NCI-H2196 (cell line): Measurements from ENCODE around the gene DYRK2.
"Not testable (repeated sequence)": the region's sequence is repeated elsewhere in the genome, so short reads cannot be mapped to it uniquely, and the experiment has no call there.

Experiments used
- DNase-seq: peaks from one replicate; lab custom pipeline; 2025; ENCODE audit not compliant: unreplicated experiment; lab: John Stamatoyannopoulos, UW

Gene DYRK2

DNA sequence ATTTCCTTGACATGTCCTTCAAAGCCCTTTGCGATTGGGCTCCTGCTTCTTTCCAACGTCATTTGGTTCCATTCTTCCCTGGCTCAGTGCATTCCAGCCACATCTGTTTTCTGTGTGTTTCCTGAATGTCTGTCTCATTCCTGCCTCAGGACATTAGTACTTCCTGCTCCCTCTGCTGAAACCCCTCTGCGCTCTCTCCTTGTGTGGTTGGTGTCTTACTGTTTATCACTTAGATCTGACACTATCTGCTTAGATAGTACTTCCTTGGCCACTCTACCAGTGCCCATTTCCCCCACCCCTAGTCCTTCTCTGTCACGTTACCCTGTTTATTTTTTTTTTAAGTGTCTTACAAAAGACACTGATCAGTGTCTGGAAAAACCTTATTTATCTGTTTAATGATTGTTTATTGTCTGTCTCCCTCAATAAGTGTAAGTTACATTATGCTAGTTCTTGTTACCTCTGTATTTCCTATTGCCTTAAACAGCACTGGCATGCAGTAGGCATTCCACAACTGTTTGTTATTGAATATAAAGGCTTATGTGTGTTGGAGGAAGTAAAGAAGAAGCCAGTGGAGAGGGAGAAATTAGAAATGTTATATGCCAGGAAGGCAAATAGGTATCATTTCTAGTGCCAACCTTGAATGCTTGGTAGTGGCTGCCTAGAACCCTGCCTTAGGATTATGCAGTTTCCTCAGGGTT, 21.5 kb downstream of the DYRK2 start:
- no peak for DNase-seq

DNA sequence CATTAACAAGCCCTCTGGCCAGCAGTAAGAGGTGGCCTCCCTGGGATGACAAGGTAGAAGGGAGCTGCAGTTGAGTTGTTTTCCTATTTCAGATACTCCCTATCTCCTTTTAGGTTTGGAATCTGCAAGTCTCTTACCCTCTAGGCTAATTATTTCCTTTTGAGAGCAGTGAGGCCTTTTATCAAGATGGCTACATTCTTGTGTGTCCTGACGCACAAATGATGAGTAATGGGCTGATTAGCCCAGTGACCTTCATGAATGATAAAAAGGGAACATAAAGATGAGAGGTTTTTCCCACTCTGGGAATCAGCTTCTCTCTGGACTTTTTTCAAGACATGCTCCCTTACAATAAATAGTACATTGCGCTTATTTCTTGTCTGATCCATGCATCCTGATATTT, 22.9 kb downstream of the DYRK2 start:
- no peak for DNase-seq

DNA sequence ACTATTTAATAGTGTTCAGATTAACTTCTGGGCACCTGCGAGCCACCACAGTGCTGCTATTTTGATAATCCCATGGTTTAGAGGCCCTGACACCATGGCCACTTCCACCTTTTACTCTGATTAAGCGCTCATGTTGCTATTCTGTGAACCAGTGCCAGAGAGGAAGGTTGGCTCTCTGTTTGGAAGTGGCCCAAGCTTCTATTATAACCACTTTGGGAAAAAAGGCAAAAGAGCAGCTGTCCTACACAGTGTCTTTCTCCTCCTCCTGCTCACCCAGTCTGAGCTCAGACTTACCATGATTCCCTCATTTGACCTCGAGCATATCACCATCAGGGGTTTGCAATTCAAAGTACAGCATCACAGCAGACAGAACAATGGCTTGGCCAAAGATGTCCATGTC, 23.3 kb downstream of the DYRK2 start:
- no peak for DNase-seq

DNA sequence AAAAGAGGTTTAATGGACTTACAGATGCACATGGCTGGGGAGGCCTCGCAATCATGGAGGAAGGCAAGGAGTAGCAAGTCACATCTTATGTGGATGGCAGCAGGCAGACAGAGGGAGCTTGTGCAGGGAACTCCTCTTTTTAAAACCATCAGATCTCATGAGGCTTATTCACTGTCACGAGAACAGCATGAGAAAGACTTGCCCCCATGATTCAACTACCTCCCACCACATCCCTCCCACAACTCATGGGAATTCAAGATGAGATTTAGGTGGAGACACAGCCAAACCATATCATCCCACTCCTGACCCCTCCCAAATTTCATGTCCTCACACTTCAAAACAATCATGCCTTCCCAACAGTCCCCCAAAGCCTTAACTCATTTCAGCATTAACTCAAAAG, 24.0 kb downstream of the DYRK2 start:
- not testable (repeated sequence) for DNase-seq

DNA sequence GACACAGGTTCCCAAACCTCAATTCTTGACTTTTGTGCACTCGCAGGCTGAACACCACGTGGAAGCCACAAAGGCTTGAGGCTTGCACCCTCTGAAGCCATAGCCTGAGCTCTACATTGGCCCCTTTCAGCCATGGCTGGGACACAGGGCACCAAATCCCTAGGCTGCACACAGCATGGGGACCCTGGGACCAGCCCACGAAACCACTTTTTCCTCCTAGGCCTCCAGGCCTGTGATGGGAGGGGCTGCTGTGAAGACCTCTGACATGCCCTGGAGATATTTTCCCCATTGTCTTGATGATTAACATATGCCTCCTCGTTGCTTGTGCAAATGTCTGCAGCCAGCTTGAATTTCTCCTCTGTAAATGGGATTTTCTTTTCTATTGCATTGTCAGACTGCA, 25.0 kb downstream of the DYRK2 start:
- DNase-seq = not testable (repeated sequence)

DNA sequence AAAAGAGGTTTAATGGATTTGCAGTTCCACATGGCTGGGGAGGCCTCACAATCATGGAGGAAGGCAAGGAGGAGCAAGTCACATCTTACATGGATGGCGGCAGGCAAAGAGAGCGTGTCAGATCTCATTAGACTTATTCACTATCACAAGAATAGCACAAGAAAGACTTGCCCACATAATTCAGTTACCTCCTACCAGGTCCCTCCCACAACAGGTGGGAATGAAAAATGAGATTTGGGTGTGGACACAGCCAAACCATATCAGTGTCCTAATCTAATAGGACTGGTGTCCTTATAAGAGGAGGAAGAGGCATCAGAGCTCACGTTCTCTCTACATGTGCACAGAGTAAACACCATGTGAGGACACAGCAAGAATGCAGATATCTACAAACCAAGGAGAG, 25.9 kb downstream of the DYRK2 start:
- no peak for DNase-seq

DNA sequence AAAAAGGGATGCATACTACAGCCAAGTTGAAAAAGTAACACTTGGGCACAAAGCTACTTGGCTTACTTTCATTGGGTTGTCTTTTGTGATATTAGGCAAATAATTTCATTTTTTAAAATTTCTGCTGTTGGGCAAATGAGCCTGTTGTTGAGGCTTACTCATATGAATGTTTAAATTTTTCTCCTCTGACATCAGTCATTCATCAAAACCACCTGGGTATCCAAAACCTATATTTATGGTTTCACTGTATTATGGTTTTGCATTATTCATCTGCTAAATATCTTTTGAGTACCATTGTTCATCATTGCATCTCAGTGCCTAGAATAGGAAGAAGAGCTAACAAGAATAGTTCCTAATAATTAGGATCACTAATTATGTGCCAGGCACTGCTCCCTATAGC, 28.1 kb downstream of the DYRK2 start:
- no peak for DNase-seq

DNA sequence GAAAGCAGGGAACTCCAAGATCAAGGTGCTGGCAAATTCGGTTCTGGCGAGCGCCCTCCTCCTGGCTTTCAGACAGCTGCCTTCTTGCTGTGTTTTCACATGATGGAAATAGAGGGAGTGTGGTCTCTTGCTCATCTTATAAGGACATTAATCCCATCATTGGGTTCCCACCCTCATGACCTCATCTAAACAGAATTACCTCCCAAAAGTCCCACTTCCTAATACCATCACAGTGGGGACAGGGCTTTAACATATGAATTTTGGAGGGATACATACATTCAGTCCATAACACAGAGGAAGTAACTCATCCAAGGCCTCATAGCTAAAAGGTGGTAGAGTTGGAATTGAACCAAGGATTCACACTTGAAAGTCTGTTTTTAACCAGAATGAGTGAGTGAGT, 28.6 kb downstream of the DYRK2 start:
- DNase-seq = no peak

DNA sequence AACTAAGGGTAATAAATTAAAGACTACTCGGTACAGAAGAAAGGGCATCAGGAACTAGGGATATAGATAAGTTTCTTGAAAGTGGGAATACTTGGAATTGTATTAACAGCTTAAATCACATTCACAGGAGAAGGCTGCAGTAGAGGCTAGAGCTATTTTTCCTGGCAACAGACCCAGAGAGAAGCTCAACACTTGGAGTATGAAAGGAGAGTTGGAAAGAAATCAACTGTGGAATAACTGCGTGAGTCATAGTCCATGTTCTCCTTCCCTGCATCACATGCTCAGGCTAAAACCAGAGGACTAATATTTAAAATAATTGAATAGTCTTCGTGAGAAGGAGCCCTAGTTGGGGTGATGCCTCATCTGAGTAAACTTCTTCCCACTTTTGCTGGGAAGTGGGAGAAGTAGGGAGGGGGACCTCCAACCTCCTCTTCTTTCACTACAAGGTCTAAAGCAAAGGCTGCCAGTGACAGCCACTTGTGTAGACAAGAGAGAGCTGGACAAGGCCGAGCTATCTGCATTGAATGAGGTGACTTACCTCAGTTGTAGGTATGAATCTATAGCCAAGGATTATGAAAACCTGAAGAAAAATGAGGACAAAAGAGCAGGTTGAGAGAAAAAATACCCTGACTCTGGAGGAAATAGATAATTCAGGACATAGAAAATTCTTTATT, 32.7 kb downstream of the DYRK2 start:
- no peak for DNase-seq

DNA sequence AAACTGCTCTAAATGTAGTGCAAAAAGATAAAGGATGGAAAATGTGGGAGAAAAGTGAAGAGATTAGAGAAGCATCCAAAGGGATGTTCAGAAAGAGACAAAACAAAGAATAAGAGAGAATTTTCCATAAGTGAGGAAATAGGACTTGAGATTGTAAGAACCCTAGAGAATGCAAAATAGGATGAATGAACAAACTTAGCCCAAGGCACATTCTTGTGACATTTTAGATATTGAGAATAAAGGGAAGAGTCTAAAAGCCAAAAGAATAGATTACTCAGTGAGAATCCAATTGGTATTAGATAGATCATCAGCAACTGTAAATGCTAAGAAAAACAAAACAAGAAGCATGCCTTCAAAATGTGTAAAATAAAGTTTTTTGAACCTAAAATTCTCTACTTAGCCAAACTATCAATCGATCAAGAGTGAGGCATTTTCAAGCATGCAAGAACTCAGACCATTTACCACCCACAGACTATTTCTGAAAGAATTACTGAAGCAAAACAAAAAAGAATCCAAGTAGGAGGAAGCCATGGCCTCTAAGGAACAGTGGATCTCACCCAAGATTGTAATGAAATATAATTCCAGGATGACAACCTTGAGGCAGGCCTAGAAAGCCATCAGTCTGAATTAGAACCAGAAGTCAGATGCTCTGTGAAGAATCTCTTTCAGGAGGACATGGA, 33.5 kb downstream of the DYRK2 start:
- DNase-seq = no peak

DNA sequence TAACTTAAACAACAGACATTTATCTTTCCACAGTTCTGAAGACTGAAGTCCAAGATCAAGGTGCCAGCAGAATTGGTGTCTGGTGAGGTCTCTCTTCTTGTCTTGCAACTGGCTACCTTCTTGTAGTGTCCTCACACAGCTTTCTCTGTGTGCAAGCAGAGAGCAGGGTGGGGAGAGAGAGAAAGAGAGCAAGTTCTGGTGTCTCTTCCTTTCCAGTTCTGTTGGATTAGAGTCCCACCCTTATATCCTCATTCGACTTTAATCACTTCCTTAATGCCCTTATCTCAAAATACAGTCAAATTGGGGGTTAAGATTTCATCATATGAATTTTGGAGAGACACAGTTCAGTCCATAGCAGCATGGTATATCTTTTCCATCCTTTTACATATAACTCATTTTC, 40.8 kb downstream of the DYRK2 start:
- no peak for DNase-seq

DNA sequence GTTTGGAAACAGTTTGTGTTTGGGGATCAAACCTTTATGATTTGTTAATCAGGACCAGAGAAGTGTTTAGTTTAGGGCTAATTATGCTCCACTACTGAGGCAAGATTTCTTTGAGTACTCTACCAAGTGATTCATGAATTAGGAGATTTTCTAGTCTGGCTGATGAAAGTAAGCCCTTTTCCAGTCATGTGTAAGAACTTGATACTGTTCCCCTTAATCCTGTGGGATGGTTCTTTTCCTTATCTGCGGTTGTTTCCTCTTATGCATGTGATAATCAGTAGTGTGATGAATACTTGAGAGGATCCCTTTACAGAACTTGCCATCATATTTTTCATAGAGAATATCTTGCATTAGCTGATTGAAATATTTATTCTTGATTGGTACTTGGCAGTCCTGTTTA, 42.1 kb downstream of the DYRK2 start:
- DNase-seq = no peak

DNA sequence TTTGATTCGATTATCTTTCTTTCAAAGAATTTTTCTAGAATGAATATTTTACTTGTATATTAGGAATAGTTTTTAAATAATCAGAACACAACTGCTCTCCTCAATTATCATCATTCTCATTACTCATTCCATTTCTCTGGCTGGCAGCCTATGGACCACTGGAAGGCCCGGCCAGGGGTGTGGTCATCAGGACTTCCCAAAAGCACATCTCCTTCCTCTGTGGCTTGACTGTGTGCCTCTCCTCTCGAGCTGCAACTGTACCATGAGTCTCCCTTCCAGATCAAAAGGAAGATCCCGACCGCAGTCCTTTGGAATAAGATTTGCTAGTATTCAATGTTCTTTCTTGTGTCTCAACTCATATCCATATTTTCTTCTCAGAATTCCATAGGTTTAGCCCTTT, 42.7 kb downstream of the DYRK2 start:
- DNase-seq = no peak

DNA sequence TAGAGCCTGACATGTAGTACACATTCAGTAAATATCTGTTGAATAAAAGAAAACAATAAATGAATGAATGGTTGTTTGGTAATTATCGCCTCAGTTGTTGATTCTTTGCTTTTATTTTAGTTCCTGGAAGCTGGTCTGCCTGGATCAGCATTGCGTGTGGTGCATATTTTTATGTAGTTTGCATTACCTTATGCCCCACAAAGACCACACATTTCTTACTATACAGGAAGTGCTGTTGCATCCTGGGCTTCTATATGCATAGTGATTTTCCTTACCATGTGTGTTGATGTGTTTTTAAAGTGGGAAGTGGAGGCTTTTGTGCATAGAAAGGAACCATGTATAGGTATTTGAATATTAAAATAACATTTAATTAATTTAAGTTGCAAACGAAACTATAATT, 43.6 kb downstream of the DYRK2 start:
- no peak for DNase-seq

DNA sequence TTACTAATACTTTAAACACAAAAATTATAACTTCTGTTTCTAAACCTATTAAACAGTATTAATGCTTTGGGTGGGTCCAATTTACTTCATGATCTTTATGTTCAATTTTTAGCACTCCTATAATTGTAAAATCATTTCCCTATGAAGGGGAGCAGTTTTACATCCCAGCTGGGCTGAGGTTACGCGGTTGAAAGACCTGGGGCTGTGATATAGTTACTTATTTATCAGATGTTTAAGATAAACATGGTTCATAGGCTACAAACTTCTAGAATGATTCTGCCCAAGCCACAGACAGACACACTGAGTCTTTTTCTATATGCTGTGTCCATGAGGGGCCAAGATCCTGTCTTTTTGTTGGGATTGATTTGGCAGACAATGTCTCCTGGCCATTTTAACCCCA, 44.4 kb downstream of the DYRK2 start:
- DNase-seq = no peak

DNA sequence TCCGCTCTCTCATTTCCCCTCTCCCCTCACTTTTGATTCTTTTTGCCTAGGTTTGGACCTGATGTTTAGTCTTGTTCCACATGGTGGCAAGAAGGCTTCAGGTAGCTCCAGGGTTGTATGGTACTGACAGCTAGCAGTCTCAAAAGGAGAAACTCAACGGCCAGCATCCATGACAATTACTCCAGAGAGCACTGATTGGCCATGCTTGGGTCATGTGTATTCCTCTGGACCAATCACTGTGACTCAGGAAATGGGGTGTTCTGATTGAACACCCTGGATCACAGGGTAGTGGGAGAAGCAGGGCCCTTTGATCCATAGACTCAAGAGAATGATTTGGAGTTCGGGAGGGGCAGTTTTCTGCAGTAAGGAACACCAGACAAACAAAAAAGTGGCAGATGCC, 45.3 kb downstream of the DYRK2 start:
- no peak for DNase-seq

DNA sequence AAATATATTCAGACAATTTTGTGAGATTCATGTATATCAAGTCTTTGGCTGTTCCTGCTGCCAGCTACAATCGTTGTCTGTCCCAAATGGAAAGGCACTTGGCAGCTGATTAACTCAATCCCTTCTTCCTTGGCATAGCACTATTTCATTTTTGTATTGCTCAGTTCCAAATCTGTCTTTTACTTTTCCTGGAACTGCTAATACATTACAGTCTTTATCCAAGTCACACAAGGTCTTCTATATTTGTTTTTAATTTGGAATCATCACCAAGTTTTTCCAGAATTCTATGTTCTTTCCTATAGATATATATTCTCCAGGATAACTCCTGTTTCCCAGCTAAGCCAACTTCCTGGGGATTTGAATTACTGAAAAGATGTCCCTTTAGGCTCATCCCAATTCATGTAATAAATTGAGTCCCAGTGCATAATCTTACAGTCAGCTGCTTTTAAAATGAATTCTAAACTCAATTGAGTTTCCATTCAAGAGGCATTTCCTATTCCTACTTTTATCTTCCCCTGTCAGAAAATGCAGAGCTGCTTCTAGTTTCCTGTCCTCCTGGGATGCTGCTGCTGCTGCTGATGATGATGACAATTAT, 45.9 kb downstream of the DYRK2 start:
- no peak for DNase-seq

DNA sequence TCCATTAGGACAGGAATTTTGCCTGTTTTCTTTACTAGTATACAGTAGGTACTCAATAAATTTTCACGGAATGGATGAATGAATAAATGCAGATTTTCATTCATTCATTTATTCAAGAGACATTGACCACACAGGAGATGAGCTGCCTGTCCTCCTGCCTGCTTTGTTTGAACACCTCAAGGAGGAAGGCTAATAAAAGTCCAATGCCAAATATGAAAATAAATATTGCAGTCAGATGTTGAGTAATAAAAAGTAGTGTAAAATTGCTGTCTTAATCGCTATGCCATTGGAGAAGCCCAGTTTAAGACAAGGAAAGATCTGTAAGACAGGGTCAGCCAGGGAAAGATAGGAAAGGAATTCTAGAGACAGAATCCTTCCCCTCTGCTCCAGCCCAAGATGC, 47.4 kb downstream of the DYRK2 start:
- DNase-seq = no peak

DNA sequence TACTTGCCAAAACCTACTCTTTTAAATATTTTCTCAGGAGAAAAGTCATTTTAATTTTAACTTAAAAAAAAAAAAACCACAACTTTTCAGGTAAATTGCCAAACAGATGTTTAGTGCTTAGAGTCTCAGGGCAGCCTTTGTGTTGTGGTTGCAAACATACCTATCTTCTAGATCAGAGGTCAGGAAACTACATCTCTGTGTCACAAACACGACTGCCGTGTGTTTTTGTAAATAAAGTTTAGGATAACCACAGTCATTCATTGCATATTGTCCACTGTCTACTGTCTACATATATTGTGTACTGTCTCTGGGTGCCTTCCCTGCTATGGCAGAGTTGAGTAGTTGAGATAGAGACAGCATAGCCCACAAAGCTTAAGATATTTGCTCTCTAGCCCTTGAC, 48.9 kb downstream of the DYRK2 start:
- DNase-seq = no peak

DNA sequence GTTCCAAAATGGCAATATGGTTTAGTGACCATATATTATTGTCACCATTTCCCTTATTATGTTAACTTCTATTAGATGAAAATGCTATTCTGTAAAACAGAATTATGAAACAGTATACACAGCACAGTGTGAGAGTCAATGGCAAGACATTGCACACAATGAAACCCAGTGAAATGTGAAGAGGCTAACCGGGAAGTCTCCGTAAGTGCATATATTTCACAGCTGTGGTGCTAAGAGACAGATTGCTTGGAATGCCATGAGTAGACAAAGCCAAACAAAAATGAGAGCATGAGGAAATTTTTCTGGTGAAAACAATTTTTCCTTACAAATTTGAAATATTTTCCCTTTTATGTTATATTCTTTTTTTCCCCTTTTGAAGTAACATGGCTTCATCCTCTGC, 49.4 kb downstream of the DYRK2 start:
- no peak for DNase-seq

DNA sequence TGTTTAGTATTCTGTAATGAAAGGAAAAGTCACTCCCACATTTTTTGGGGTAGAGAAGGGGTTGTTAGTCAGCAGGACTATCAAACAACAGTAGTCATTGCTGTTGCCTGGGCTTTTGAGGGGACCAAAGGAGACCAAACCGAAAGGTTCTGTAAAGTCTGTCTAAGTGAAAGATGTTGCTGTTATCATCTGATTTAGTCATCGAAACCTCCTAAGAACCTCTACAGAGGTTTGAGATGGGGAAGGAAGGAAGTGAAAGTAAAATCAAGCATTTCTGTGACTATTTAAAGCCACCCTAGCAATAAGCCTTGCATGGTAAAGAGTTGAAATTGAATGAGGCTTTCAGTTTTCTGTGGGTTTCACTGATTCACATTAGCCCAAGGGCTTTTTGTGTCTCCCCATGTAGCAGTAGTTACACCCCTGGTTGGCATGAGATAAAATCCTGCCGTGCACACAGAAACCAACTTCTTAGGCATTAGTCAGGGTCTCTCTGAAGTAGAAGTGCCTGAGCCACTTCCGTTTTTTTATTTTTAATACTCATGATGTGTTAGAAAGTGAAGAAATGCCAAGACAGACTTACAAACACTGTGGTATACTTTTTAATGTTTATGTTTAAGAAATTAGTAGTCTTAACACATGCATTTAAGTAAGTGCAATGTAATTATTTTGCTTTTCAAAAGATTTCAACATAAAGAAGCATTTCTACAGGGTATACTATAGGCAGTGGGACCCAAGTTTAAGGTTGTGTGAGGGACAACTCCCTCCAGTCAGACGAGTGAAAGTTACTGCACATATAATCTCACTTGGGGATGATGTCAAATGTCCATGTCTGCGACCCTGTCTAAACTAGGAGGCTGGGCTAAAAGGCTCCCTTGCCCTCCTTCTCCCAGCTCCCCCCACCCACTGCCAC, 50.4 kb downstream of the DYRK2 start:
- DNase-seq = no peak
